UCSD-AML1 (cell line): ENCODE results near the gene CCDC92B.
"Not testable (repeated sequence)": the region's sequence is repeated elsewhere in the genome, so short reads cannot be mapped to it uniquely, and the experiment has no call there.

Source experiments
- DNase-seq: peaks from one replicate; lab custom pipeline; 2025; ENCODE audit not compliant: unreplicated experiment; lab: John Stamatoyannopoulos, UW

The CCDC92B gene

DNA sequence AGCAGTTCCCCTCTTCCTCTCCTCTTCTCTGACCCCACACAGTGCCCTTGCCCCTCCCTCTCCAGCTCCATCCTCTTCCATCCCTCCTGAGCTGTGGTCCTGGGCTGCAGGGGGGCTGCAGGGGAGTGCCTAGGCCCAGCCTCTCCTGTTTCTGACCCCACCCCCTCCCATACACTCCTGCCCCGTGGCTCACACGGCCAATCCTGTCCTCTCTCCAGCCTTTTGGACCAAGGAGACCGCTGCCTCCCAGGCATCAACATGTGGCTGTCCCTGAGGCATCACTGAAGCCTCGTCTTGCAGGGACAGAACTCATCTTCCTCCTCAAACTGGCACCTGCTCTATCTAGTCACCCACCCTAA lies 44.6 kb downstream of the CCDC92B start:
- DNase-seq = no peak

- DNase-seq = no peak
Observed at GRCh38 chr17:2704031-2704889, 45.2 kb downstream of the CCDC92B start.

DNA sequence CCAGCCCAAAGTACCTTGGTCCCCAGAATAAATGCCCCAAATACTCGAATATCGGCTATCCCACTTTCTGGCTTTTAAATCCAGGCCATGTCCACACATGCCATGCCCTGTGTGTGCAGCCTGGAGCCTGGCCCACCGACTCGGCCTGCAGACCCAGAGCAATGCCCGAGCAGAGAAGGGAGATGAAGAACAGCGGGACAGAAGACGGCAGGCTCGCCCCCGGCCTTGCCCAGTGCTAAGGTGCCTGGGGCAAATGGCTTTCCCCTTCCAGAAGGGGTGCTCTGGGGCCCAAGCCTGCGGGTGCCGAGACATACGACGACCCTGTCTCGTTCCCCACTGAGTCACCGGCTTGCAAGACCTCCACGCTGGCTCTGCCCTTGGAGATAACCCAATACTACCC lies 45.8 kb downstream of the CCDC92B start:
- no peak for DNase-seq

- no peak for DNase-seq
Observed at GRCh38 chr17:2703181-2703580, 46.3 kb downstream of the CCDC92B start.

GRCh38 chr17:2701996-2702741 lies 47.3 kb downstream of the CCDC92B start:
- no peak for DNase-seq

- DNase-seq = no peak
Observed at GRCh38 chr17:2701161-2701995, 48.1 kb downstream of the CCDC92B start.

- DNase-seq = no peak
Observed at GRCh38 chr17:2700491-2701141, 48.8 kb downstream of the CCDC92B start.

DNA sequence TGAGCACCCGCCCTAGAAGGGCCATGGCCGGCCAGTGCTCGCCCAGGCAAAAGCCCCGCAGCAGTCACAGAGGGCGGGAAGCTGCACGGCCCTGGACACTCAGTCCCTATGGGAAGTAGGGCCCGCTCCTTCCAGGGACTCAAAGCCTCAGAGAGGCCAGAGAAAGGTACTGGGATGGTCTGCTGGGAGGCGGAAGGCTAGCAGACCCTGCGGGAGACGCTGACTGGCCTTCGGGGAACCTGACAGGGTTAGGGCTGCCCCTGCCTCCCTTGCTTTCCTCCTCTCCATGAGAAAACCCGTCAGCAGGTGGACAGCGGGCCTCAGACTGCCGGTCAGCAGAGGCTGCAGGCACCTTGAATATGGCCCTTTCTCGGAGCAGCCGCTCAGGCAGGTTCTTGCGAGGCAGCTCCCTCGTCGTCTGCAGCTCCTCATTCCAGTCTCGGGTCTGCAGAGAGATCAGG lies 49.4 kb downstream of the CCDC92B start:
- DNase-seq = no peak

- not testable (repeated sequence) for DNase-seq
Observed at GRCh38 chr17:2699216-2699805, 50.1 kb downstream of the CCDC92B start.

DNA sequence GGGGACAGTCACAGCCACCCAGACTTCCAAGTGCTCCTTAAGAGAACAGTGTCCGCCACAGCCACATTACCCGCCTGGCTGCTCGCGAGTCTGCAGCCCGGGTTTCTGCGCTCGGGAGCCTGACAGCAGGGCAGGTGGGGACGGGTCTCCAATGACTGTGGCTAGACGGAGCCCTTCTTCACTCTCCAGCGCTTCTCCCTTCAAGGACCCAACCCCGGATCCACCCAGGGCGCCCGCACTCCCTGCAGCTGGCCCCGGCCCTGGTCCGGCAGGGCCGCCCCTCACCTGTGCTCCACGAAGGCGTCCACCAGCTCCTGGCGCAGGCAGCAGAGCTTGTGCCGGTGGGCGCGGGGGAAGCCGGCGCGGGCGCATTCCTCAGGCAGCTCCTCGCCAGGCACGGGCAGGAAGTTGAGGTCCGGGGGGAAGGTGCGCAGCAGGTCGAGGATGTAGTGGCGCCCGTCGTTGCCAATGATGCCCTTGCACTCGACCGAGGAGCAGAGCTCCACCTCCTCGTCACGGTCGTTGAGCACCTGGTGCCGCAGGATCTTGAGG lies 51.8 kb downstream of the CCDC92B start:
- no peak for DNase-seq

GRCh38 chr17:2695961-2696760 lies 53.3 kb downstream of the CCDC92B start:
- DNase-seq = no peak

DNA sequence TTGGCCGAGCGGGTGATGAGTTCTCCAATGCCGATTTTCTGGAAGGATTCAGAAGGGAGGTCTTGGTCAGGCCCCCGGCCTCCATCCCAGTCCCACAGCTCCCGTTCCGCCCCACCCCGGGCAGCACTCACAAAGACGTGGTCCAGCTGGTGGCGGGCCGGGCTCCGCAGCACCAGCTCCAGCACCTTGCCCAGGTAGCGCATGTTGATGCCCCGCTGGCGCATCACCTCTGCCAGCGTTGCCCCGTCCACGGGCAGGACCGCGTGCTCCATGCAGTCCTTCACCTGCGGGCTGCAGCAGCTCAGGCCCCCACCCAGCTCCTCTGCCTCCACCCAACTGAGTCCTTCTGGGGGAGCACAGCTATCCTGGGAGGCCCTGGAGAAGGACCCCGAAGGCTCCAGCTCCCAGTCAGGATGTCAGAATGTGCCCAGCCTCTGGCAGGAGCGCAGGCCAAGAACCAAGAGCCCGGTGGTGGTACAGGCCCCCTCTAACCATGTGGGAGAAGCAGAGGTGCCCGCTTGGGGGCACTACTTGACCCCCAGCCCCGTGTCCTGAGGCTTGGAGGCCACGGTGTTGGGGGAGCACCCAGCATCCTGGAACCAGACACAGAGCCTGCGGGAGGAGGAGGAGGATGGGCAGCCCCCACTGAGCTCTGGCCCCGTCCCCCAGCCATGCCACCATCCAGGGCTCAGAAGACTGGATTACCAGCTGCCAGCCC lies 54.0 kb downstream of the CCDC92B start:
- no peak for DNase-seq

GRCh38 chr17:2694381-2695242 lies 54.8 kb downstream of the CCDC92B start:
- DNase-seq = no peak

- DNase-seq = no peak
Observed at GRCh38 chr17:2693561-2694380, 55.7 kb downstream of the CCDC92B start.

DNA sequence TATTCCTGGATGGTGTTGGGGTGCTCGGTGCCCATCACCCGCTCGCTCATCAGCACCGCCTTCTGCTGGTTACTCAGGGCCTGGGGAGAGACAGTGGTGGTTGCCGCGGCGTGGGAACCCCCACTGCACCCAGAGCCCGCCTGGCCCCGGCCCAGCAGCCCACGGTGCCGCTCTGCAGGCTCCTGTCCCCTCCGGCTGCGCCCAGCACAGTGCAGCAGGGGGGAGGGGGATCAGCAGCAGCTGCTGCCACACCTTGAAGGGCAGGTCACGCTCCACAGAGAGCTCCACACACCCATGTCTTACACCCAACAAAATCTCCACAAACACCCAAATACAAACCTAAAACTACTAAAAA lies 56.7 kb downstream of the CCDC92B start:
- DNase-seq = no peak

DNA sequence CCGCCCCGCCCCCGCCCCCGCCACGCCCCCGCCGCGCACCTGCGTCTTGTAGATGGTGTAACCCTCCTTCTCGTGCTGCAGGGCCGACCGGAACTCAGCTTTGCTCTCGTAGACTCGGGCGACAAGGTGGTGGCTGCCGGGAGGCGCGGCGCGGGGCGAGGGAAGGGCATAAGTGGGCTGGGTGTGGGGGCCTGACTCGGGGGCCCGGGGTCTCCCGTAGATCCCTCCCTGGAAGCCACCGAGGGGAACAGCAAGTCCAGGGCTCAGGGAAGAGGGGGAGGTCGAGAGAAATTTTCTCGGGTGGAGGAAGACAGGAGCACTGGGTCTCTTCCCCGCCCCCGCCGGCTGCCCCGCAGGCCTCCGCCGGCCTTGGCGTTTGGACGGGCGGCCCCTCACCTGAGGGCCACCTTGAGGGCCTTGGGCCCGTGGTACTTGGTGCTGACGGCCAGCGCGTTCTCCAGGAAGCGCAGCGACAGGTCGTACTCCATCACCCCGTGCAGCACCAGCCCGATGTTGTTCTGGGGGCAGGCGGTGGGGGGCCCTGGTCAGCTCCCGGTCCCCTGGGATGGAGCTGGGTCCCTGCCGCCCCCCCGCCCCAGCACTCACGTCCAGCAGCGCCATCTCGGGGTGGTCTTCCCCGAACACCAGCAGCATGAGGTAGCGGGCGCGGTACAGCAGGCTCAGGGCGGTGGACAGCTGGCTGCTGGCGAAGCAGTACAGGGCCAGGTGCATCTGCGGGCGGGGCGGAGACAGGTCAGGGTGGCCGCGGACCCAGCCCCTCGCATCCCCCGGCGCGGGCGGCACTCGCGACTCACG lies 57.3 kb downstream of the CCDC92B start:
- DNase-seq = no peak
